ENCODE data around the gene RBBP4. TPM values are rescaled to one million over a fixed set of nuclear protein-coding genes. Genes with fewer than 3 reads are reported as not detected.

Gene RBBP4
- total RNA-seq (100 to 1,000 TPM; 151 to 205 TPM), polyA plus RNA-seq (10 to 100 TPM; 37.7 to 63.5 TPM)
- long read RNA-seq, donor 1, full-length matches to known transcripts, result 80 of 101 reads
- long read RNA-seq, donor 1, partial matches to known transcripts, result 16 of 101 reads
- long read RNA-seq, donor 1, other reads (novel, unspliced or antisense), result 5 of 101 reads
- long read RNA-seq, donor 2, full-length matches to known transcripts, result 34 of 34 reads
- long read RNA-seq, donor 2, partial matches to known transcripts, result 0 of 34 reads
- long read RNA-seq, donor 2, other reads (novel, unspliced or antisense), result 0 of 34 reads
- long read RNA-seq, donor 3, full-length matches to known transcripts, result 50 of 103 reads
- long read RNA-seq, donor 3, partial matches to known transcripts, result 46 of 103 reads
- long read RNA-seq, donor 3, other reads (novel, unspliced or antisense), result 7 of 103 reads
- long read RNA-seq, donor 4, full-length matches to known transcripts, result 22 of 40 reads
- long read RNA-seq, donor 4, partial matches to known transcripts, result 18 of 40 reads
- long read RNA-seq, donor 4, other reads (novel, unspliced or antisense), result 0 of 40 reads
- long read RNA-seq, donor 5, full-length matches to known transcripts, result 114 of 114 reads
- long read RNA-seq, donor 5, partial matches to known transcripts, result 0 of 114 reads
- long read RNA-seq, donor 5, other reads (novel, unspliced or antisense), result 0 of 114 reads

DNA sequence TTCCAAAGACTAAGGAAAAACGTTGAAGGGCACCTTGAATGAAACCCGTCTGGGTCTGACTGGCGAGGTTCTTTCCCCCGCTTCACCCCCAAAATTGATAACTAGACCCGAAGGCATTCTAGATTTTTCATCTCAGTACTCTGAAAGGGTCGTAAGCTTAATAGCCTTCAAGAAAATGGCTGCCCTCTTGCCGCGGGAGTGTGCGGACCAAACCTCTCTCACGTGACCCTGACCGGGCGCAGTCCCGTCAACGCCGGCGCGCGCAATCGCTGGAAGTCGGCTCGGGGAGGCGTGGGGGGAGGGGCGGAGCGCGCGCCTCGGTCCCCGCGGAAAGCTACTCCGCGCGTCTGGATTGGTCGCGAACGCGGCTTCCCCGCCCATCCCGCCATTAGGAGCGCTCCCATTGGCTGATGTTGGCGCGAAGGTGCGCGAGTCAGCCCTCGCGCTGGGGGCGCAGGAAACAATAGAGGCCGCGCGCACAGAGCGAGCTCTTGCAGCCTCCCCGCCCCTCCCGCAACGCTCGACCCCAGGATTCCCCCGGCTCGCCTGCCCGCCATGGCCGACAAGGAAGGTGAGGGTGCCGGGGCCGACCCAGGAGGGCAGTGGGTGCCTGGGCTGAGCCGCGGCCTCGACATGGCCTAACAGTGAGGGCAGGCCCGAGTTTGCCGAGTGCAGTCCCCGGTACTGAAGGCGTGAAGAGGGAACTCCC is at the start of gene RBBP4:
TSS of gene RBBP4 (plus strand) at position 457 of the 709 bp plus-strand sequence. CDS start at position 556, 99 bp downstream.
- peaks cover 0 to 36% (median 9%) of the 10 kb centered on the region in 5 donors for H3K4me1 ChIP-seq (ENCODE audit: control insufficient read depth in 5 of 5, insufficient read depth in 5 of 5, low read length in 5 of 5)
- ATAC-seq (ENCODE audit: insufficient read depth, low FRiP score), result peak; percentile 97

GRCh38 chr1:32605711-32606424 is 45.1 kb upstream of the RBBP4 start:
- H3K27ac ChIP-seq (ENCODE audit: low read depth in 1 of 2, low read length in 1 of 2), result no peak overlapping the region
- no peaks in the 10 kb centered on the region for H3K27me3 ChIP-seq (ENCODE audit: control insufficient read depth in 3 of 3, insufficient read depth in 3 of 3, low read length in 2 of 3)
- H3K36me3 ChIP-seq (ENCODE audit: control insufficient read depth in 4 of 4, insufficient read depth in 4 of 4, low read length in 4 of 4), result peaks cover 0 to 10% (median 3%) of the 10 kb centered on the region in 4 donors
- no peak overlapping the region for H3K4me3 ChIP-seq
- H3K9ac ChIP-seq (ENCODE audit: insufficient read depth in 1 of 2, low read length in 2 of 2), result no peak overlapping the region
- WGBS, 2 donors, result 94 to 97% methylated on average over 17 of the region's 17 CpGs
- H3K9me3 ChIP-seq (ENCODE audit: control insufficient read depth in 4 of 4, insufficient read depth in 3 of 4, low read length in 3 of 4), result no peaks in the 10 kb centered on the region
- TF ChIP-seq, protein P1, sequence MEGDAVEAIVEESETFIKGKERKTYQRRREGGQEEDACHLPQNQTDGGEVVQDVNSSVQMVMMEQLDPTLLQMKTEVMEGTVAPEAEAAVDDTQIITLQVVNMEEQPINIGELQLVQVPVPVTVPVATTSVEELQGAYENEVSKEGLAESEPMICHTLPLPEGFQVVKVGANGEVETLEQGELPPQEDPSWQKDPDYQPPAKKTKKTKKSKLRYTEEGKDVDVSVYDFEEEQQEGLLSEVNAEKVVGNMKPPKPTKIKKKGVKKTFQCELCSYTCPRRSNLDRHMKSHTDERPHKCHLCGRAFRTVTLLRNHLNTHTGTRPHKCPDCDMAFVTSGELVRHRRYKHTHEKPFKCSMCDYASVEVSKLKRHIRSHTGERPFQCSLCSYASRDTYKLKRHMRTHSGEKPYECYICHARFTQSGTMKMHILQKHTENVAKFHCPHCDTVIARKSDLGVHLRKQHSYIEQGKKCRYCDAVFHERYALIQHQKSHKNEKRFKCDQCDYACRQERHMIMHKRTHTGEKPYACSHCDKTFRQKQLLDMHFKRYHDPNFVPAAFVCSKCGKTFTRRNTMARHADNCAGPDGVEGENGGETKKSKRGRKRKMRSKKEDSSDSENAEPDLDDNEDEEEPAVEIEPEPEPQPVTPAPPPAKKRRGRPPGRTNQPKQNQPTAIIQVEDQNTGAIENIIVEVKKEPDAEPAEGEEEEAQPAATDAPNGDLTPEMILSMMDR (IDR thresholded peaks at IDR 0.05; ENCODE audit: control extremely low read depth, extremely low read depth), result no peak
- no peaks in the 10 kb centered on the region for H3K4me1 ChIP-seq (ENCODE audit: control insufficient read depth in 5 of 5, insufficient read depth in 5 of 5, low read length in 5 of 5)
- DNase-seq, result no peak
- no peak for ATAC-seq (ENCODE audit: insufficient read depth, low FRiP score)

More for the DNA sequence above, at the start of gene RBBP4:
- WGBS, 2 donors, result 0% methylated on average over 66 to 67 of the region's 67 CpGs
- Histone ChIP-seq H3K9ac (ENCODE audit: insufficient read depth in 1 of 2, low read length in 2 of 2) (peak within 1 kb of the TSS; percentile 97 to 98), H3K36me3 (ENCODE audit: control insufficient read depth in 4 of 4, insufficient read depth in 4 of 4, low read length in 4 of 4) (peaks cover 5 to 24% (median 12%) of the 10 kb centered on the region in 4 donors), H3K9me3 (ENCODE audit: control insufficient read depth in 4 of 4, insufficient read depth in 3 of 4, low read length in 3 of 4) (no peaks in the 10 kb centered on the region), H3K27ac (ENCODE audit: low read depth in 1 of 2, low read length in 1 of 2) (peak within 1 kb of the TSS; percentile 97 to 98), H3K27me3 (ENCODE audit: control insufficient read depth in 3 of 3, insufficient read depth in 3 of 3, low read length in 2 of 3) (no peaks in the 10 kb centered on the region), H3K4me3 (peak within 1 kb of the TSS; percentile 59)
- TF ChIP-seq, protein P1 (IDR thresholded peaks at IDR 0.05; ENCODE audit: control extremely low read depth, extremely low read depth), result no peak
- peak; percentile 98 to 99 (median 99) for DNase-seq

- Histone ChIP-seq H3K4me3 (no peak overlapping the region), H3K9me3 (ENCODE audit: control insufficient read depth in 4 of 4, insufficient read depth in 3 of 4, low read length in 3 of 4) (no peaks in the 10 kb centered on the region), H3K36me3 (ENCODE audit: control insufficient read depth in 4 of 4, insufficient read depth in 4 of 4, low read length in 4 of 4) (peaks cover 0 to 10% (median 3%) of the 10 kb centered on the region in 4 donors), H3K9ac (ENCODE audit: insufficient read depth in 1 of 2, low read length in 2 of 2) (no peak overlapping the region), H3K27ac (ENCODE audit: low read depth in 1 of 2, low read length in 1 of 2) (no peak overlapping the region), H3K4me1 (ENCODE audit: control insufficient read depth in 5 of 5, insufficient read depth in 5 of 5, low read length in 5 of 5) (peaks cover 0 to under 1% (median 0%) of the 10 kb centered on the region in 5 donors), H3K27me3 (ENCODE audit: control insufficient read depth in 3 of 3, insufficient read depth in 3 of 3, low read length in 2 of 3) (no peaks in the 10 kb centered on the region)
- WGBS, 2 donors, result 91 to 92% methylated on average over 11 of the region's 11 CpGs
- DNase-seq (no peak), ATAC-seq (ENCODE audit: insufficient read depth, low FRiP score) (no peak)
- TF ChIP-seq, protein P1 (IDR thresholded peaks at IDR 0.05; ENCODE audit: control extremely low read depth, extremely low read depth), result no peak
These were observed 44.2 kb upstream of the RBBP4 start for GRCh38 chr1:32606565-32607371.

All from lung (tissue), 16 donors.